ENCODE results near the gene WDR19.
"Not testable (repeated sequence)": the region's sequence is repeated elsewhere in the genome, so short reads cannot be mapped to it uniquely, and the experiment has no call there.

WDR19 gene

DNA sequence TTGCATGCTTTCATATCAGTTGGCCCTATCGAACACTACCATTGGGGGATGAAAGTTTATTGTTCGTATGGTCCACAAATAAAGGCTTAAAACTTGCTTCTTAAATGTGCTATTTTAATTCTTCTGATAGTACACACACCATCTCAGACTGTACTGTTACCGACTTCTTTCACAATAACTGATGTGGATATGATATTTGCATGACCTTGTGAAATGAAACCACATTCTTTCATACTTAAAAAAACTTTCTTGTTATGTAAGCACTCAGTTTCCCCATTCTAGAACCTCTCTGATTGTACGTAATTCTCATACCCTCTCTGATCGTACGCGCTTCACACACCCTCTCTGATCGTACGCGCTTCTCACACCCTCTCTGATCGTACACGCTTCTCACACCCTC is 12.0 kb upstream of the WDR19 start:
- Histone ChIP-seq H4K20me1 (ENCODE audit: insufficient read depth, low read length) (no peaks in the 10 kb centered on the region), H3K79me2 (ENCODE audit: insufficient read depth, low read length) (no peaks in the 10 kb centered on the region), H3K9me2 (ENCODE audit: low read depth, low read length) (no peaks in the 10 kb centered on the region), H3K27ac (ENCODE audit: low read depth, low read length, poor library complexity, severe bottlenecking) (no peak overlapping the region), H3K9ac (ENCODE audit: low read length) (no peak overlapping the region), H3K4me3 (ENCODE audit: low read depth, low read length, poor library complexity, severe bottlenecking) (no peak overlapping the region), H2AFZ (ENCODE audit: low read length) (no peak overlapping the region), H3K4me2 (ENCODE audit: low read length) (no peak overlapping the region), H3K4me1 (ENCODE audit: insufficient read depth, low read length, severe bottlenecking) (peaks cover 29% of the 10 kb centered on the region), H3K9me3 (ENCODE audit: low read length) (no peaks in the 10 kb centered on the region; the same call in 1 of the 2 replicates), H3K36me3 (ENCODE audit: insufficient read depth, low read length) (no peaks in the 10 kb centered on the region), H3K27me3 (ENCODE audit: insufficient read depth, low read length) (no peaks in the 10 kb centered on the region), H3F3A (ENCODE audit: insufficient read depth, low read length) (no peaks in the 10 kb centered on the region)
- no peak for TF ChIP-seq EZH2 (IDR thresholded peaks at IDR 0.05; ENCODE audit: borderline replicate concordance, low read length)
- TF ChIP-seq, protein P1, sequence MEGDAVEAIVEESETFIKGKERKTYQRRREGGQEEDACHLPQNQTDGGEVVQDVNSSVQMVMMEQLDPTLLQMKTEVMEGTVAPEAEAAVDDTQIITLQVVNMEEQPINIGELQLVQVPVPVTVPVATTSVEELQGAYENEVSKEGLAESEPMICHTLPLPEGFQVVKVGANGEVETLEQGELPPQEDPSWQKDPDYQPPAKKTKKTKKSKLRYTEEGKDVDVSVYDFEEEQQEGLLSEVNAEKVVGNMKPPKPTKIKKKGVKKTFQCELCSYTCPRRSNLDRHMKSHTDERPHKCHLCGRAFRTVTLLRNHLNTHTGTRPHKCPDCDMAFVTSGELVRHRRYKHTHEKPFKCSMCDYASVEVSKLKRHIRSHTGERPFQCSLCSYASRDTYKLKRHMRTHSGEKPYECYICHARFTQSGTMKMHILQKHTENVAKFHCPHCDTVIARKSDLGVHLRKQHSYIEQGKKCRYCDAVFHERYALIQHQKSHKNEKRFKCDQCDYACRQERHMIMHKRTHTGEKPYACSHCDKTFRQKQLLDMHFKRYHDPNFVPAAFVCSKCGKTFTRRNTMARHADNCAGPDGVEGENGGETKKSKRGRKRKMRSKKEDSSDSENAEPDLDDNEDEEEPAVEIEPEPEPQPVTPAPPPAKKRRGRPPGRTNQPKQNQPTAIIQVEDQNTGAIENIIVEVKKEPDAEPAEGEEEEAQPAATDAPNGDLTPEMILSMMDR (IDR thresholded peaks at IDR 0.05; ENCODE audit: low read length) = no peak

DNA sequence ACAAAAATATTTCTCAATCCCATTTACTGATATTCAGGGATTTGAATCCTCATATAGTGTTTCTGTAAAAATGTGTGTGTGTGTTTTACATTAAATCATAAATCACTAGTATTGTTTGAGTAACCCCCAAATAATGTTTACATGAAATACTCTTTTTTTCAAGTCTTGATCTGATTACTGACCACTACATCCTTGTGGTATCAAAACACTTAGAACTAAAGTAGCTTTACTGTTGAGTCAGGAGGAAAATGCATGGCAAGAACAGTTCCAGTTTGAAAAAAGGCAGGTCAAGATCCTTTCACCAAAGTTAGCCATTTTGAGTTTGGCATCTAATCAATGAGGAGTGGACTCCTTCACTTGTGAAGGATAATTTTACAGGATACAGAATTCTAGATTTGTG is 3.6 kb upstream of the WDR19 start:
- no peak overlapping the region for H3K4me3 ChIP-seq (ENCODE audit: low read depth, low read length, poor library complexity, severe bottlenecking)
- H3K79me2 ChIP-seq (ENCODE audit: insufficient read depth, low read length) = no peaks in the 10 kb centered on the region
- H2AFZ ChIP-seq (ENCODE audit: low read length) = no peak overlapping the region
- no peak overlapping the region for H3K27ac ChIP-seq (ENCODE audit: low read depth, low read length, poor library complexity, severe bottlenecking)
- H3K4me1 ChIP-seq (ENCODE audit: insufficient read depth, low read length, severe bottlenecking) = peaks cover 21% of the 10 kb centered on the region
- no peaks in the 10 kb centered on the region for H3K9me2 ChIP-seq (ENCODE audit: low read depth, low read length)
- peaks cover 7% of the 10 kb centered on the region; the same call in 1 of the 2 replicates for H3F3A ChIP-seq (ENCODE audit: insufficient read depth, low read length)
- H3K9ac ChIP-seq (ENCODE audit: low read length) = no peak overlapping the region
- no peaks in the 10 kb centered on the region for H3K36me3 ChIP-seq (ENCODE audit: insufficient read depth, low read length)
- H3K27me3 ChIP-seq (ENCODE audit: insufficient read depth, low read length) = no peaks in the 10 kb centered on the region
- H3K4me2 ChIP-seq (ENCODE audit: low read length) = no peak overlapping the region
- H3K9me3 ChIP-seq (ENCODE audit: low read length) = no peaks in the 10 kb centered on the region
- no peak for TF ChIP-seq EZH2 (IDR thresholded peaks at IDR 0.05; ENCODE audit: borderline replicate concordance, low read length)
- TF ChIP-seq, protein P1 (IDR thresholded peaks at IDR 0.05; ENCODE audit: low read length) = no peak
- no peaks in the 10 kb centered on the region for H4K20me1 ChIP-seq (ENCODE audit: insufficient read depth, low read length)

DNA sequence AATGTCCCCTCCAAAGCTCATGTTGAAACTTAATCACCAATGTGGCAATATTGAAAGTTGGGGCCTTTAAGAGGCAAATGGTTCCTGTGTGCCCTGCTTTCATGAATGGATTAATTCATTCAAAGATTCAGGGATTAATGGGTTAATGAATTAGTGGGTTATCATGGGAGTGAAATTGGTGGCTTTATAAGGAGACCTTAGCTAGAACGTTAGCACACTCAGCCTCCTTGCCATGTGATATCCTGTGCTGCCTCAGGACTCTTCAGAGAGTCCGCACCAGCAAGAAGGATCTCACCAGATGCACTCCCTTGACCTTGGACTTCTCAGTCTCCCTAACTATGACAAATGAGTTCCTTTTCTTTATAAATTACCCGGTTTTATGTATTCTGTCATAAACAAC is 2.6 kb upstream of the WDR19 start:
- H3K4me2 ChIP-seq (ENCODE audit: low read length) = no peak overlapping the region
- peaks cover 7% of the 10 kb centered on the region; the same call in 1 of the 2 replicates for H3F3A ChIP-seq (ENCODE audit: insufficient read depth, low read length)
- H3K9me3 ChIP-seq (ENCODE audit: low read length) = no peaks in the 10 kb centered on the region
- no peaks in the 10 kb centered on the region for H3K27me3 ChIP-seq (ENCODE audit: insufficient read depth, low read length)
- no peaks in the 10 kb centered on the region for H3K79me2 ChIP-seq (ENCODE audit: insufficient read depth, low read length)
- H3K4me3 ChIP-seq (ENCODE audit: low read depth, low read length, poor library complexity, severe bottlenecking) = no peak overlapping the region
- no peaks in the 10 kb centered on the region for H3K9me2 ChIP-seq (ENCODE audit: low read depth, low read length)
- no peak overlapping the region for H3K27ac ChIP-seq (ENCODE audit: low read depth, low read length, poor library complexity, severe bottlenecking)
- no peak for TF ChIP-seq EZH2 (IDR thresholded peaks at IDR 0.05; ENCODE audit: borderline replicate concordance, low read length)
- TF ChIP-seq, protein P1 (IDR thresholded peaks at IDR 0.05; ENCODE audit: low read length) = no peak
- peaks cover 24% of the 10 kb centered on the region for H3K4me1 ChIP-seq (ENCODE audit: insufficient read depth, low read length, severe bottlenecking)
- H3K9ac ChIP-seq (ENCODE audit: low read length) = no peak overlapping the region
- H3K36me3 ChIP-seq (ENCODE audit: insufficient read depth, low read length) = no peaks in the 10 kb centered on the region
- H2AFZ ChIP-seq (ENCODE audit: low read length) = peak overlapping the region; percentile 65; the same call in 1 of the 2 replicates
- no peaks in the 10 kb centered on the region for H4K20me1 ChIP-seq (ENCODE audit: insufficient read depth, low read length)

DNA sequence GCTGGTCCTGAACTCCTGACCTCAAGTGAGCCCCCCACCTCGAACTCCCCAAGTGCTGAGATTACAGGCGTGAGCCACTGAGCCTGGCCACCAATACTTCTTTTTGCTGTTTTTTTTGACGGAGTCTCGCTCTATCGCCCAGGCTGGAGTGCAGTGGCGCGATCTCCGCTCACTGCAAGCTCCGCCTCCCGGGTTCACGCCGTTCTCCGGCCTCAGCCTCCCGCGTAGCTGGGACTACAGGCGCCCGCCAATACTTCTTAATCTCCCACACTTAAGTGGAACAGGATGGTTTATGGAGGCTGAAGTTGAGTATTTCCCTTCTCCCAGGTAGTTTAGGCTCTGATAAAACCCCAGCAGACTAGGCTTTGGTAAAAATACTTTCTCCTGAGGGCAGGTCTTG is 1.7 kb upstream of the WDR19 start:
- H4K20me1 ChIP-seq (ENCODE audit: insufficient read depth, low read length); H3K27me3 ChIP-seq (ENCODE audit: insufficient read depth, low read length); H3K79me2 ChIP-seq (ENCODE audit: insufficient read depth, low read length); H3K9ac ChIP-seq (ENCODE audit: low read length); H3K9me2 ChIP-seq (ENCODE audit: low read depth, low read length); H3K27ac ChIP-seq (ENCODE audit: low read depth, low read length, poor library complexity, severe bottlenecking); H2AFZ ChIP-seq (ENCODE audit: low read length); H3K4me2 ChIP-seq (ENCODE audit: low read length); H3K36me3 ChIP-seq (ENCODE audit: insufficient read depth, low read length); H3K4me3 ChIP-seq (ENCODE audit: low read depth, low read length, poor library complexity, severe bottlenecking); H3K9me3 ChIP-seq (ENCODE audit: low read length); H3F3A ChIP-seq (ENCODE audit: insufficient read depth, low read length): not testable (repeated sequence)
- H3K4me1 ChIP-seq (ENCODE audit: insufficient read depth, low read length, severe bottlenecking) = peaks cover 24% of the 10 kb centered on the region
